ENCODE results near the gene MBP. TPM values are rescaled to one million over a fixed set of nuclear protein-coding genes. Genes with fewer than 3 reads are reported as not detected.

MBP gene
- total RNA-seq, 1 experiment from 2014 or later = 3.4 TPM

DNA sequence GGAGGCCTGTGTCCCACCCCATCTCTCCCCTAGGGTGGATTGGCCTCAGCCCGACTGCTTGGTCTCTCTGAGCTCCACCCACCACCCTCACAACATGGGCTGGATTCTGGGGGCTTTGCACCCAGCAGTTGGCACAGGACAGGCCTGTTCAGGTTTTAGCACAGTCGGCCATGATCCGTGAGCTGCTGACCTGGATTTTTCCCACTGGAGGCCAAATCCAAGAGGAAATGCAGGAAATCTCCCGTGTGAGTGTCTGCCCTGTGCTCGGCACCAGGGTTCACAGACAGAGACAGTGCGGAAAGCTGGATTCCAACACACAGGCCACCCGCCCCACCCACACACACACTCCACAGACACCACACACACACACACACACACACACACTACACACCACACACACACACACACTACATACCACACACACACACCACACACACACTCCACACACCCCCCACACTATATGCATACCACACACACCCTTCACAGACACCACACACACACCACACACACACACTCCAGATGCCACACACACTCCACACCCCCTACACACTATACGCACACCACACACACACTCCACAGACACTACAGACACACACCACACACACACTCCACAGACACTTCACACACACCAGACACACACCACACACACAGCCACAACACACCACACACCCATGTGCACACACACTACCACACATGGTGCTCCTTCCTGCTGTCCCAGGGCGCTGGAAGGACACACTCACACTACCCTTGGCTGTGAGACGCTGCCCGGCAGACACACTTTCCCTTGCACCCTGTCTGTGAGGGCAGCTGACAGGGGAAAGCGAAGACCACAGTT lies 14.1 kb downstream of the MBP start:
- no peak for DNase-seq (ENCODE audit: low spot score)
- in situ Hi-C loops (cut with HindIII; ENCODE audit: low sequenced_read_pairs) = no loop called here

GRCh38 chr18:77116201-77117080 lies 16.1 kb downstream of the MBP start:
- in situ Hi-C loops (cut with HindIII; ENCODE audit: low sequenced_read_pairs) = no loop called here
- DNase-seq (ENCODE audit: low spot score) = no peak

GRCh38 chr18:77115192-77115953 lies 17.2 kb downstream of the MBP start:
- in situ Hi-C loops (cut with HindIII; ENCODE audit: low sequenced_read_pairs) = no loop called here
- no peak for DNase-seq (ENCODE audit: low spot score)

DNA sequence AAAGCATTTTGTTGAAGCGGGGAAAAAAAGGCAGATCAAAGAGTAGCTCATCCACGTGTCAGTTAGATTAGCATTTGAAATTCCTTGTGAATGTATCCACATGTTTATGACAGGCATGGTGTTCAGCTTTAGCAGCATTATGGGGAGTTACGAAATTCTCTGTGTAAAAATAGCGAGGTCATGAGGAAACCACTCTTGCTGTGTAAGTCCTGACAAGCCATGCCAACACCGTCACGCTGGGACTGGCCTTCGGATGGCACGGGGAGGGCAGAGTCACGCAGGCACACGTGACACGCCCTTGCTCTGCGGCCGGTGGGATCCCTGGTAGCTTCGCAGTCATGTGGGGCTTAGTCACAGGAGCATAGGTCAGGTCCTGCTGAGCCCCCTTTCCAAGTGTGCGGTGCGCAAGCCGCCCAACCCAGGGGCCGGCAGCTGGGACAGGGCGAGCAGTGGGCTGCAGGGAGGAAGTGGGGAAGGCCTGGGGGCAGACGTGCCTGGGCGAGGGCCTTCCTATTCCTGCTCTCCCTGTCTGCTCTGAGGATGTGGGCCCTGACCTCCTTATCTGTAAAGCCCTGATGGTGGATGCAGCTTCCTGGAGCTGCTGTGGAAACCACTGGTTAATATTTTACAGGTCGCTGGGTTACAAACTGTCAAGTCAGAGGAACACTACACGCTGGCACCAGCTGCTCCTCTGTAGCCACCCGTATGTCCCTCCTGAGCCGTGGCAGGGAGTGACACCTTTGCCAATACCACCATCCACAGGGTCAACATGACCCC lies 18.0 kb downstream of the MBP start:
- DNase-seq (ENCODE audit: low spot score) = no peak
- in situ Hi-C loops (cut with HindIII; ENCODE audit: low sequenced_read_pairs) = no loop called here

GRCh38 chr18:77114152-77114414 lies 18.5 kb downstream of the MBP start:
- DNase-seq (ENCODE audit: low spot score) = no peak
- in situ Hi-C loops (cut with HindIII; ENCODE audit: low sequenced_read_pairs) = no loop called here

- DNase-seq (ENCODE audit: low spot score) = no peak
- in situ Hi-C loops (cut with HindIII; ENCODE audit: low sequenced_read_pairs) = no loop called here
These were observed 19.0 kb downstream of the MBP start for GRCh38 chr18:77113361-77114151.

DNA sequence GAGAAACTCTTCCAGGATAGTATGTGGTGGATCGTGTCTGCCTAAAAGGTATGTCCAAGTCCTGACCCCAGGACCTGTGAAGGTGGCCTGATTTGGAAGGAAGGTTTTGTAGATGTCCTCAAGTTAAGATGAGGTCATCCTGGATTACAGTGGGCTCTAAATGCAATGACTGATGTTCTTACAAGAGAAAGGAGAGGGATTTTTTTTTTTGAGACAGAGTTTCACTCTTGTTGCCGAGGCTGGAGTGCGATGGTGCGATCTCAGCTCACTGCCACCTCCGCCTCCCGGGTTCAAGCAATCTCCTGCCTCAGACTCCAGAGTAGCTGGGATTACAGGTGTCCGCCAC lies 19.9 kb downstream of the MBP start:
- in situ Hi-C loops (cut with HindIII; ENCODE audit: low sequenced_read_pairs) = no loop called here
- no peak for DNase-seq (ENCODE audit: low spot score)

- no peak for DNase-seq (ENCODE audit: low spot score)
- in situ Hi-C loops (cut with HindIII; ENCODE audit: low sequenced_read_pairs) = no loop called here
These were observed 20.4 kb downstream of the MBP start for GRCh38 chr18:77111951-77112746.

DNA sequence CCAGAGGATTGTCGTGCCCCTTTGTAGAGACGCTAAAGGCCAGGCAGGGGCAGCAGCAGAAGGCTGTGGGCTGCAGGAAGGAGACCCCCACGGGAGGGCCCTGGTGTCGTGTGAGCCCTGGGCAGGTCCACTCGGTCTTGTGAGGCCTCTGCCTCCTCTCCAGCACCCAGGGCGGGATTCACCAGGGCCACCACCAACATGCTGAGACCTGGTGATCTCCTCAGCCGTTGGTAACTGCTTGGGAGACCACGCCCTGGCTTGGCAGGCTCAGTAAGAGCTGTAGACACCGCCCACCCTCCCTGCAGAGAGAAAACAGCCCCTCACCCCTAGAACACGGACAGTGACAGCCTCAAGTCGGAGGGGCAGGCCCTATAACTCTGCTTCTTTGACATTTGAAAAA lies 21.1 kb downstream of the MBP start:
- in situ Hi-C loops (cut with HindIII; ENCODE audit: low sequenced_read_pairs) = no loop called here
- no peak for DNase-seq (ENCODE audit: low spot score)

DNA sequence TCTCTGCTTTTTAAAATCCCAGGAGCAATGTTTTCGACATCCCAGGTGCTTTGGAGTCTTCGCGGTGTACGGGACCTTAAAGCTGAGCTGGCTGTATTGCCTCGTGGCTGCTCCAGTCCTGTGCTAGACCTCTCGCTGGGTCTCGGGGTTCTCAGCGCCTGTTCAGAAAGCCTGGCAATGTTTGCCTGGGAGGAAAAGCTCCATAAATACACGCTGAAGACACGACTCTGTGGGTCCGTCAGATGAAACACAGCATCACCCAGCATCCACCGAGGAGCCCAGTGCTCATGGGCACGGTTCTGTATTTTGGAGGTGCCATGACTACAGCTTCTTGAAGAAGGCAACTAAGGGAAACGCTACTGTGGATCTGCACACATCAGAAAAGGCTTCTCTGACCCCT lies 21.6 kb downstream of the MBP start:
- no peak for DNase-seq (ENCODE audit: low spot score)
- in situ Hi-C loops (cut with HindIII; ENCODE audit: low sequenced_read_pairs) = no loop called here

- in situ Hi-C loops (cut with HindIII; ENCODE audit: low sequenced_read_pairs) = no loop called here
- DNase-seq (ENCODE audit: low spot score) = no peak
These were observed 22.2 kb downstream of the MBP start for GRCh38 chr18:77110400-77110799.

- no peak for DNase-seq (ENCODE audit: low spot score)
- in situ Hi-C loops (cut with HindIII; ENCODE audit: low sequenced_read_pairs) = no loop called here
These were observed 22.9 kb downstream of the MBP start for GRCh38 chr18:77109648-77110019.

DNA sequence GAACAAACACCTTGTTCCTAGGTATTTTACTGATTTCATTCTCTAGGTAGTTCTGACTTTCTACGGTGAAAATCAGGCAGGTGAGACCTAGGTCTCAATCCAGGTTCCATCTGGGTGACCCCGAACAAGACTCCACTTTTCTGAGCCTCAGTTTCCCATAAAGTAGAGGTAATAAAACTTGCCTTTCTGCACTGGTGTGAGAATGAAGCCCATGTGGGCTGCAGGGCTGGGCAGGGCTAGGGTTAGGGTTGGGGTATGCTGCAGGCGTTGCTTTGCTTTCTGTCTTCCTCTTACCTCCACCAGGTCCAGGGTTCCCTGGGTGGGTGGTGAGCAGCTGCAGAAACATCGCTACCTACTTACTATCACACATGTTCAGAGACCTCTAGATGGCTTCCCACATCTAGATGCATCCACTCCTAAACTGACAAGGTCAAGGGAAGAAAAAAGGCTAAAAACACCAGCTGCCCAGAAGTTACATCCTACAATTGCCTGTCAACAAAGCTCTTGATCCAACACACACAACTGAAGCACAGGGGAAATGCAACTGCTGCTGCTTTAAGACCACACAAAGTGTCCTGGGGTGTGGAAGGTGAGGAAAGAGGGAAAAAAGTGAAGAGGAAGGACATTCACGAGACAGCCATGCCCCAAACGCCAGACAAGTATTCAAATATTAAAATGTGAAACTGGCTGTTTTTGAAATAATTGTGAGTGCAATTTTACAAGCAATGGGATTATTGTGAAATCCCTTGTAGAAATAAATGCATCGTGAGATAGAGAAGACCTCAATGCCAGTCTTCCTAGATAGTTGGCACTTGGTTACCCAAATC lies 23.5 kb downstream of the MBP start:
- in situ Hi-C loops (cut with HindIII; ENCODE audit: low sequenced_read_pairs) = no loop called here
- DNase-seq (ENCODE audit: low spot score) = no peak

DNA sequence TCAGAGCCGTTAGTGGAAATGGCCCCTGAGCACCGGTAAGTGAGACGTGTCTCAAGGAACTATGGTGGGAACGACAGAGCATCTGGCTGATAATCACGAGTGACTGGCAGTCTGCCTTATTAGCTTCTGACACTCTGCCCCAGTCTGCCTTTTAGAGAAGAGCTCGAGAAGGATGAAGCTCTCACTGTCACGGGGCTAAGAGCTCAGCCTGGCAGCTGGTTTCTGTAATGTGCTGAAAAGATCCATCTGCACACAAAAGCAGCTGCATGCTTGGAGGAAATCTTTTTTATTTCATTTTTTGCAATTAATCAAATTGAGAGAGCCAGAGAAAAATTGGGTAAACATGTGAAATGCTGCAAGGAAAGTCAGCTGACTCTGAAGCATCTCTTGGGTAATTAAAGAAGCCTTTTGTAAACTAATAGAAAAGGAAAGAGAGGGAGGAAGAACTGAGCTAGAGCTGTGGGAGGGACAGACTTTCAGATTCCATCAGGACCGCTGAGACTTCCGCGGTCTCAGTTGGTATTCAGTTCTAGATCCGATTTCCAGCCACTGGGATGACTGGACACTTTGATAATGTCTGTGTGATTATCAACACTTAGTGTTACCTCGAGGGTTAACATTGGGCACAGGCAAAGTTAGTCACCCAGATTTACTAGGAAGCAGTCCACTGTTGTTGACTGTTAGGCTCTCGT lies 24.4 kb downstream of the MBP start:
- in situ Hi-C loops (cut with HindIII; ENCODE audit: low sequenced_read_pairs) = no loop called here
- DNase-seq (ENCODE audit: low spot score) = peak; percentile 10

DNA sequence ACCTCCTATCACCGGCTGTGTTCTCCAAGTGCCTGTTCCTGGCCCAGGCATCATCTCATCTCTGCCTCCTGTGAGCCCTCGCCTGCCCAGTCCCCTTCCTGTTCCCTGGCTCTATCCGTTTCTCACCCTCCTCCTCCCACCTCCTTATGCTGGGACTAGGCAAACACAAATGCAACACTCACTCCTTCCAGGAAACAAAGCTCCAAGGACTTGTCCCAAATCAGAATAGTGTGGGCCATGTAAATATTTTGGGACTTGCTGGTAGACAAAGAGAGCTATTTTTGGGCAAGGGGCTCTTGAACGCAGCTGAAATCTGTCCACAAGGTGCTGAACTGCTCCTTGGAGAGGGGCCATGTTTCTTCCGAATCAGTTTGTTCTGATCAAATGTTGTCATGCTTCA lies 25.3 kb downstream of the MBP start:
- in situ Hi-C loops (cut with HindIII; ENCODE audit: low sequenced_read_pairs) = no loop called here
- no peak for DNase-seq (ENCODE audit: low spot score)

GRCh38 chr18:77106331-77106730 lies 26.3 kb downstream of the MBP start:
- in situ Hi-C loops (cut with HindIII; ENCODE audit: low sequenced_read_pairs) = no loop called here

DNA sequence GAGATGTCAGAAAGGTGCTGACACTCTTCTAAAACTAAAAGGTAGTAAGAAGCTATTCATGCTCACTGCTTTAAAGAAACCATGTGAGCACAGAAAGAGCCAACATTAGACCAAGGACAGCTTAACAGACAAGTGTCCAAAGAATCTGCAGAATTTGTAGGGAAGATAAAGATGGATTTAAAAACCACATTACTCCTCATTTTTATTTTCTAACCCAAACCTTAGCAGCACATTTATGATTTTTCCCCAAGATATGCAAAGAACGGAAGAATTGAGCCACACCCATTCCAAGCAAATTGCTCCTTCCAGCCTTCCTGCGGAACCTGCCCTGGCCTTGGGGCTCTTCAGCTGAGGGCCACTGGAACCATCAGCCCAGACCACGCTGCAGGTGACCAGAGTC lies 26.9 kb downstream of the MBP start:
- DNase-seq (ENCODE audit: low spot score) = no peak
- in situ Hi-C loops (cut with HindIII; ENCODE audit: low sequenced_read_pairs) = no loop called here

More at GRCh38 chr18:77106331-77106730, 26.3 kb downstream of the MBP start:
- DNase-seq (ENCODE audit: low spot score) = no peak

Data from G401 (cell line).